Panc1 (cell line): ENCODE results near the gene UBP1. TPM values are rescaled to one million over a fixed set of nuclear protein-coding genes. Genes with fewer than 3 reads are reported as not detected.

Source experiments
- ATAC-seq: fragments of 200-7000 bp; cut with Tn5 transposase; 2 replicates; pipeline ENCODE4 v1.9.1; 2020; ENCODE audit warnings: mild to moderate bottlenecking, moderate library complexity
- BruUV-seq: library from RNA; stranded (reverse); fragments of 400-500 nt; replicated peaks from 2 replicates; lab custom pipeline; 2021; lab: Mats Ljungman, UMichigan
- CTCF ChIA-PET: fragments of 300-600 bp; sonication (Branson Sonifier 250); formaldehyde crosslinking; loops from one replicate; lab custom pipeline; 2022; ENCODE audit warnings: antibody characterized with exemption; lab: Charles Lee
- POLR2A ChIA-PET: fragments of 300-600 bp; sonication (Branson Sonifier 250); formaldehyde crosslinking; loops from one replicate; lab custom pipeline; 2022; ENCODE audit warnings: antibody characterized with exemption; lab: Charles Lee
- DNase-seq: peaks from one replicate; pipeline ENCODE4 v3.0.0-alpha.2; 2010; ENCODE audit warnings: low read depth, low spot score
- H3K27ac ChIP-seq: 2 replicates; pipeline ENCODE4 v1.5.1; 2011; ENCODE audit warnings: mild to moderate bottlenecking, low read length, inconsistent platforms
- H3K27me3 ChIP-seq: fragments of 200-500 bp; sonication (Bioruptor generic); 2 replicates; pipeline ENCODE4 v1.6.0; 2014; ENCODE audit warnings: low read length, inconsistent platforms; ENCODE audit not compliant: control insufficient read depth, insufficient read depth
- H3K36me3 ChIP-seq: fragments of 200-500 bp; sonication (Bioruptor generic); 2 replicates; pipeline ENCODE4 v1.5.1; 2014; ENCODE audit warnings: inconsistent platforms, mild to moderate bottlenecking, low read length, moderate library complexity; ENCODE audit not compliant: control insufficient read depth, insufficient read depth
- H3K4me1 ChIP-seq: 2 replicates; pipeline ENCODE4 v1.5.1; 2011; ENCODE audit warnings: inconsistent platforms, mild to moderate bottlenecking, low read length, moderate library complexity; ENCODE audit not compliant: control insufficient read depth, insufficient read depth
- H3K4me3 ChIP-seq, 2 experiments: 2 replicates each; pipeline ENCODE4 v1.5.1; 2011 to 2012; ENCODE audit warnings: low read depth in 2 of 2, low read length in 2 of 2, mild to moderate bottlenecking in 2 of 2, inconsistent platforms in 1 of 2, moderate library complexity in 1 of 2
- H3K9me3 ChIP-seq: fragments of 200-500 bp; sonication (Bioruptor generic); 2 replicates; pipeline ENCODE4 v1.5.1; 2014; ENCODE audit warnings: low read depth, mild to moderate bottlenecking, inconsistent platforms, low read length, moderate library complexity; ENCODE audit not compliant: control insufficient read depth, insufficient read depth
- POLR2AphosphoS5 ChIP-seq: IDR thresholded peaks from 2 replicates; pipeline ENCODE4 v1.6.1; 2012; ENCODE audit warnings: mild to moderate bottlenecking, low read depth, low read length, moderate library complexity
- SIN3A ChIP-seq: IDR thresholded peaks from 2 replicates; pipeline ENCODE4 v1.6.1; 2012; ENCODE audit warnings: low read depth, mild to moderate bottlenecking, low read length, moderate library complexity, borderline replicate concordance; ENCODE audit not compliant: insufficient read depth
- TCF7L2 ChIP-seq: IDR thresholded peaks from 2 replicates; pipeline ENCODE4 v1.6.1; 2011; ENCODE audit warnings: mild to moderate bottlenecking, low read depth, low read length, inconsistent platforms
- in situ Hi-C: cut with HindIII; loops from 2 replicates; pipeline ENCODE4 v1.10.0; 2016; ENCODE audit warnings: low sequenced_read_pairs, low pct_unique_long_range_greater_than_20kb
- intact Hi-C: fragments of 100-400 bp; cut with micrococcal nuclease; formaldehyde crosslinking; loops from one replicate; pipeline ENCODE4 v1.10.0; 2022; ENCODE audit not compliant: unreplicated experiment
- total RNA-seq: library from RNA; stranded (reverse); gene quantifications from one replicate; pipeline ENCODE4 v1.2.1, GENCODE V29; 2021; ENCODE audit not compliant: unreplicated experiment
- TF ChIP-seq, protein P1 (sequence below), 2 experiments: IDR thresholded peaks; 2 replicates each; pipeline ENCODE4 v1.6.1; 2011 to 2012; ENCODE audit warnings: low read depth in 2 of 2, control low read depth in 1 of 2, low read length in 1 of 2, mild to moderate bottlenecking in 1 of 2, moderate library complexity in 1 of 2; ENCODE audit not compliant: insufficient read depth in 1 of 2
- TF ChIP-seq, protein P2 (sequence below): fragments of 450-650 bp; IDR thresholded peaks from 2 replicates; pipeline ENCODE4 v1.5.1; 2017; ENCODE audit warnings: mild to moderate bottlenecking

UBP1 gene
- total RNA-seq, 1 experiment from 2014 or later: 62.4 TPM

DNA sequence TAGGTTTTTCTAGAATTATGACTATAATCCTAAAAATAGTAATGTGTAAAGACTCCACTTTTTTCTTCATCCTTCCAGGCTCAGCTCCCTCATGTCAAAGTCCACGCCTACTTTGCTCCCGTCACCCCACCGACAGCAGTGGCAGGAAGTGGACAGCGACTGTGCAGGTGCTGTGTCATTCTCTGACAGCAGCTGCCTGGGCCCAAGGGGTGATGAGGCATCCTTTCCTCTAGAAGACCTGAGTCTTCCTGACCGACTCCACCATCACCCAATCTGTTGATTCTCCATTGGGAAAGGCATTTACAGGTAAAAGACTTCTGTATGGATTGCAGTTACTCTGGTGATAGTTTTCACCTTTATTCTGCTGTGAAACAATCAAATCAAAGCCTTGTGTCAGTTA, 54.8 kb downstream of the UBP1 start:
- in situ Hi-C loops: no loop called here
- DNase-seq (no peak), ATAC-seq (no peak)
- H3K9me3 ChIP-seq: no peaks in the 10 kb centered on the region
- no peaks in the 10 kb centered on the region for H3K4me1 ChIP-seq
- ChIA-PET CTCF (no interaction called here), POLR2A (no interaction called here)
- TF ChIP-seq SIN3A: no peak
- TF ChIP-seq, protein P1, sequence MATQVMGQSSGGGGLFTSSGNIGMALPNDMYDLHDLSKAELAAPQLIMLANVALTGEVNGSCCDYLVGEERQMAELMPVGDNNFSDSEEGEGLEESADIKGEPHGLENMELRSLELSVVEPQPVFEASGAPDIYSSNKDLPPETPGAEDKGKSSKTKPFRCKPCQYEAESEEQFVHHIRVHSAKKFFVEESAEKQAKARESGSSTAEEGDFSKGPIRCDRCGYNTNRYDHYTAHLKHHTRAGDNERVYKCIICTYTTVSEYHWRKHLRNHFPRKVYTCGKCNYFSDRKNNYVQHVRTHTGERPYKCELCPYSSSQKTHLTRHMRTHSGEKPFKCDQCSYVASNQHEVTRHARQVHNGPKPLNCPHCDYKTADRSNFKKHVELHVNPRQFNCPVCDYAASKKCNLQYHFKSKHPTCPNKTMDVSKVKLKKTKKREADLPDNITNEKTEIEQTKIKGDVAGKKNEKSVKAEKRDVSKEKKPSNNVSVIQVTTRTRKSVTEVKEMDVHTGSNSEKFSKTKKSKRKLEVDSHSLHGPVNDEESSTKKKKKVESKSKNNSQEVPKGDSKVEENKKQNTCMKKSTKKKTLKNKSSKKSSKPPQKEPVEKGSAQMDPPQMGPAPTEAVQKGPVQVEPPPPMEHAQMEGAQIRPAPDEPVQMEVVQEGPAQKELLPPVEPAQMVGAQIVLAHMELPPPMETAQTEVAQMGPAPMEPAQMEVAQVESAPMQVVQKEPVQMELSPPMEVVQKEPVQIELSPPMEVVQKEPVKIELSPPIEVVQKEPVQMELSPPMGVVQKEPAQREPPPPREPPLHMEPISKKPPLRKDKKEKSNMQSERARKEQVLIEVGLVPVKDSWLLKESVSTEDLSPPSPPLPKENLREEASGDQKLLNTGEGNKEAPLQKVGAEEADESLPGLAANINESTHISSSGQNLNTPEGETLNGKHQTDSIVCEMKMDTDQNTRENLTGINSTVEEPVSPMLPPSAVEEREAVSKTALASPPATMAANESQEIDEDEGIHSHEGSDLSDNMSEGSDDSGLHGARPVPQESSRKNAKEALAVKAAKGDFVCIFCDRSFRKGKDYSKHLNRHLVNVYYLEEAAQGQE (IDR thresholded peaks at IDR 0.05; ENCODE audit: insufficient read depth in 1 of 2, low read depth in 2 of 2, low read length in 1 of 2): no peak
- TF ChIP-seq POLR2AphosphoS5: no peak
- TF ChIP-seq, protein P2, sequence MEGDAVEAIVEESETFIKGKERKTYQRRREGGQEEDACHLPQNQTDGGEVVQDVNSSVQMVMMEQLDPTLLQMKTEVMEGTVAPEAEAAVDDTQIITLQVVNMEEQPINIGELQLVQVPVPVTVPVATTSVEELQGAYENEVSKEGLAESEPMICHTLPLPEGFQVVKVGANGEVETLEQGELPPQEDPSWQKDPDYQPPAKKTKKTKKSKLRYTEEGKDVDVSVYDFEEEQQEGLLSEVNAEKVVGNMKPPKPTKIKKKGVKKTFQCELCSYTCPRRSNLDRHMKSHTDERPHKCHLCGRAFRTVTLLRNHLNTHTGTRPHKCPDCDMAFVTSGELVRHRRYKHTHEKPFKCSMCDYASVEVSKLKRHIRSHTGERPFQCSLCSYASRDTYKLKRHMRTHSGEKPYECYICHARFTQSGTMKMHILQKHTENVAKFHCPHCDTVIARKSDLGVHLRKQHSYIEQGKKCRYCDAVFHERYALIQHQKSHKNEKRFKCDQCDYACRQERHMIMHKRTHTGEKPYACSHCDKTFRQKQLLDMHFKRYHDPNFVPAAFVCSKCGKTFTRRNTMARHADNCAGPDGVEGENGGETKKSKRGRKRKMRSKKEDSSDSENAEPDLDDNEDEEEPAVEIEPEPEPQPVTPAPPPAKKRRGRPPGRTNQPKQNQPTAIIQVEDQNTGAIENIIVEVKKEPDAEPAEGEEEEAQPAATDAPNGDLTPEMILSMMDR: no peak
- TF ChIP-seq TCF7L2: no peak
- no peaks in the 10 kb centered on the region for H3K27me3 ChIP-seq
- BruUV-seq: no TSS peak
- peaks cover 9% of the 10 kb centered on the region for H3K36me3 ChIP-seq
- no peak overlapping the region for H3K27ac ChIP-seq
- H3K4me3 ChIP-seq: no peak overlapping the region
- intact Hi-C loops: no loop called here

DNA sequence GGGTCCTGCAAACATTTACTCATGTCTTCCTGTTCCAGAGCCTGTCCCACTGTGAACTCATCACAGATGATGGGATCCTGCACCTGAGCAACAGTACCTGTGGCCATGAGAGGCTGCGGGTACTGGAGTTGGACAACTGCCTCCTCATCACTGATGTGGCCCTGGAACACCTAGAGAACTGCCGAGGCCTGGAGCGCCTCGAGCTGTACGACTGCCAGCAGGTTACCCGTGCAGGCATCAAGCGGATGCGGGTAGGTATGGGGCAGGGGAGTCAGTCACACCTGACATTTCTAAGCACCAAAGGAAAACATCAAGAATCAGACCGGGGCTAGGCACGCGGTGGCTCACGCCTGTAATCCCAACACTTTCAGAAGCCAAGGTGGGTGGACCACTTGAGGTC, 56.3 kb downstream of the UBP1 start:
- no peak for ATAC-seq
- H3K4me1 ChIP-seq: no peaks in the 10 kb centered on the region

More for the DNA sequence above, 56.3 kb downstream of the UBP1 start:
- CTCF ChIA-PET: no interaction called here
- no peak overlapping the region for H3K27ac ChIP-seq
- intact Hi-C loops: no loop called here
- peaks cover 4% of the 10 kb centered on the region for H3K36me3 ChIP-seq
- BruUV-seq: no TSS peak
- no peaks in the 10 kb centered on the region for H3K9me3 ChIP-seq
- no peak overlapping the region for H3K4me3 ChIP-seq
- TF ChIP-seq TCF7L2: no peak
- TF ChIP-seq, protein P2: no peak
- no peaks in the 10 kb centered on the region for H3K27me3 ChIP-seq
- POLR2A ChIA-PET: no interaction called here
- in situ Hi-C loops: no loop called here
- no peak for DNase-seq
